Measurements from ENCODE around the gene RYR1.
A peak's percentile ranks its signal among the peaks of the same experiment; 100 is the strongest.
"Not testable (repeated sequence)": the region's sequence is repeated elsewhere in the genome, so short reads cannot be mapped to it uniquely, and the experiment has no call there.

RYR1 gene

DNA sequence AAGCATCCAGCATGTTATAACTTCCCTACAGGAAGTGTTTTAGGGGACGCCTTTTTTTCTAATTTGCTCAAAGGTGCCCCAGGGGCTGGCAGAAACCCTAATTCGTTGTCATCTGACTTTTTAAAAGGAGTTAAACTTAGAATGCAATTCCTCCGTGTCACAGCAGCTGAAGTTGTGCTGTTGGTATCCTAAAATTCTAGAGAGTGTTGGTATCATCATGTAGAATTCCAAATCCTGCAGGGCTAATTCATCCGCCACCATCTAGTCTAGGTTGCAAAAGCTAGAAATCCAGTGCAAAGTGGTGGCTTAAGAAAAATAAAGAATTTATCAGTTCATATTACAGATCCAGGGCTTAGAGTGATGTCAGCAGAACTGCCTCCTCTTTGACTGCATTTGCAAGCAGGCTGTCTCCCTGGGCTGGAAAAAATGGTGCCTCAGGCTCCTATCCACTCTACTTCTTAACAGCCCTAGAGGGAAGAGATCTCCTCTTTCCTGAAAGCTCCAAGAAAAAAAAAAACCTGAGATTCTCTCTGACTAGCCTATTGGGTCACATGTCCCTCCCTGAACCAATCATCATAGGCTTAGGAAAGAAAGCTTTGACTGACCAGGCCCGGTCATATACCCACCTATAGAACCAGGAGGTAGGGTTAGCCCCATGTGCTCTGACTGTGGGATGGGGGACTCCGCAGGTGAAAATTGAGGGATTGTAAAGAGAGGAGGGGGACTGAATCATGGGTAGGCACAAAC is 111.3 kb downstream of the RYR1 start:
- no peak for DNase-seq

GRCh38 chr19:38545596-38545995 is 112.1 kb downstream of the RYR1 start:
- DNase-seq = peak; percentile 2

DNA sequence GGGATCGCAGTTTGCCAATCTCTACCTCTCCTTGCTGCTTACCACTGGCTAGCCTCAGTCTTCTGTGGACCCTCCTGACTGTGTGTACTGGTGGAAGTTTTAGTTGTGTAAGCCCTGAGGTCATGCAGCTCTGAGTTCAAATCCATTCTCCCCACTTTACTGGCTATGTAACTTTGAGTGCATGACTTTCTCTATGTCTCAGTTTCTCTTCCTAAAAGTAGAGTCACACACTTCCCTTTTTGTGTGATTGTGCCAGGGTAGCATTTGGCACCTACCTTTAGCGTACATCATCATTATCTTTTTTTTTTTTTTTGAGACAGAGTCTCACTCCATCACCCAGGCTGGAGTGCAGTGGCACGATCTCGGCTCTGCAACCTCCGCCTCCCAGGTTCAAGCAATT is 113.9 kb downstream of the RYR1 start:
- no peak for DNase-seq

- DNase-seq = no peak
Measured at GRCh38 chr19:38549061-38549460, 115.6 kb downstream of the RYR1 start.

- DNase-seq = no peak
Measured at GRCh38 chr19:38549942-38550341, 116.5 kb downstream of the RYR1 start.

DNA sequence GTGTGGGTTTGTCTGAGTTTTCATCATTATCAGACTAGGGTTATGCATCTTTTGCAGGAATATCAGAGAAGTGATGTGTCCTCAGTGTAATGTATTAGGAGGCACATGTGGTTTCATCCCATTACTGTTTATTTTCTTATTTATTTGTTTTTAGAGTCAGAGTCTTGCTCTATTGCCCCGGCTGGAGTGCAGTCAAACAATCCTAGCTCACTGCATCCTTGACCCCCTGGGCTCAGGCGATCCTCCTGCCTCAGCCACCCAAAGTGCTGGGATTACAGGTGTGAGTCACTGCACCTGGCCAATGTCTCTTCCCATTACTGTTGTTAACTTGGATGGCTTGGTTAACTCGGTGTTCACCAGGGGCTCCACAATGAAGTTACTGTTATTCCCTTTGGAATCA is 116.9 kb downstream of the RYR1 start:
- no peak for DNase-seq

DNA sequence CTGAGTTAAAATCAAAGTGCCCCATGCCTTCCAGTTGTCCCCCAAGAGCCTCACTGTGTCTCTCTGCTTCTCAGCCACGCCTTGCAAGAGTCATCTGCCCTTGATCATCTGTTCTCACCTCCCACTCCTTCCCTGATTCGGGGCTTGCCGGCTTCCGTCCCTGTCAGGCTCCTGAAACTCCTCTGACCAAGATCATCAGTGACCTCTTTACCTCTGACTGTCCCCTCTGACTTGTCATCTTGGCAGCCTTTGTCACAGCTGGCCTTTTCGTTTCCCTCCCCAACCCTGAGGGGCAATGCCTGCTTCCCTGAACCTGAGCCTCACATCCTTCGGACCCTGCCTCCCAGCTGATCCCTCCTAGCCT is 117.9 kb downstream of the RYR1 start:
- DNase-seq = no peak

- DNase-seq = not testable (repeated sequence)
Measured at GRCh38 chr19:38553239-38553638, 119.7 kb downstream of the RYR1 start.

DNA sequence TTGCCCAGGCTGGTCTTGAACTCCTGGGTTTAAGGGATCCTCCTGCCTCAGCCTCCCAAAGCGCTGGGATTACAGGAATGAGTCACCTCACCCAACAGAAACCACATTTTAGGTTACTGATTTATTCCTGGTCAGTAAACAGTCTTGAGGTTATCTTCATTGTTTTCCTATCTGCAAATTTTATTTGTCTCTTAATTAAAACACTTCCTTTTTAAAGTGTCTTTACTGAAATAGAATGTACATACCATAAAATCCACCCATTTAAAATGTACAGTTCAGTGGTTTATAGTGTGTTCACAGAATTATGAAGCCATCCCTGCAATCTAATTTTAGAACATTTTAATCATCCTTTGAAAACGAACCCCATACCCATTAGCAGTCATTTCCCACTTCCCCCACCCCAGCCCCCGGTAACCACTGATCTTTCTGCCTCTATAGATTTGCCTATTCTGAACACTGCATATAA is 121.2 kb downstream of the RYR1 start:
- no peak for DNase-seq

- no peak for DNase-seq
Measured at GRCh38 chr19:38555200-38555599, 121.7 kb downstream of the RYR1 start.

GRCh38 chr19:38556521-38557174 is 123.2 kb downstream of the RYR1 start:
- no peak for DNase-seq

GRCh38 chr19:38557205-38557799 is 123.8 kb downstream of the RYR1 start:
- no peak for DNase-seq

DNA sequence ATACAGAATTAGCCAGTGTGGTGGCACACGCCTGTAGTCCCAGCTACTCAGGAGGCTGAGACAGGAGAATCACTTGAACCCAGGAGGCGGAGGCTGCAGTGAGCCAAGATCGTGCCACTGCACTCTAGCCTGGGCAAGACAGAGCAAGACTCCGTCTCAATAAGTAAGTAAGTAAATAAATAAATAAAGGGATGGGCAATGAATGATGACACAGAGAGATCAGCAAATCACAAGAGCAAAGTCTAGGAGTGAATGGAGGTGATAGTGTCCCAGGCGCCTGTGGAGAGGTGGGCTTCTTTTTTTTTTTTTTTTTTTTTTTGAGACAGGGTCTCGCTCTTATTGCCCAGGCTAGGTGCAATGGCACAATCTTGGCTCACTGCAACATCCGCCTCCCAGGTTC is 125.4 kb downstream of the RYR1 start:
- DNase-seq = not testable (repeated sequence)

DNA sequence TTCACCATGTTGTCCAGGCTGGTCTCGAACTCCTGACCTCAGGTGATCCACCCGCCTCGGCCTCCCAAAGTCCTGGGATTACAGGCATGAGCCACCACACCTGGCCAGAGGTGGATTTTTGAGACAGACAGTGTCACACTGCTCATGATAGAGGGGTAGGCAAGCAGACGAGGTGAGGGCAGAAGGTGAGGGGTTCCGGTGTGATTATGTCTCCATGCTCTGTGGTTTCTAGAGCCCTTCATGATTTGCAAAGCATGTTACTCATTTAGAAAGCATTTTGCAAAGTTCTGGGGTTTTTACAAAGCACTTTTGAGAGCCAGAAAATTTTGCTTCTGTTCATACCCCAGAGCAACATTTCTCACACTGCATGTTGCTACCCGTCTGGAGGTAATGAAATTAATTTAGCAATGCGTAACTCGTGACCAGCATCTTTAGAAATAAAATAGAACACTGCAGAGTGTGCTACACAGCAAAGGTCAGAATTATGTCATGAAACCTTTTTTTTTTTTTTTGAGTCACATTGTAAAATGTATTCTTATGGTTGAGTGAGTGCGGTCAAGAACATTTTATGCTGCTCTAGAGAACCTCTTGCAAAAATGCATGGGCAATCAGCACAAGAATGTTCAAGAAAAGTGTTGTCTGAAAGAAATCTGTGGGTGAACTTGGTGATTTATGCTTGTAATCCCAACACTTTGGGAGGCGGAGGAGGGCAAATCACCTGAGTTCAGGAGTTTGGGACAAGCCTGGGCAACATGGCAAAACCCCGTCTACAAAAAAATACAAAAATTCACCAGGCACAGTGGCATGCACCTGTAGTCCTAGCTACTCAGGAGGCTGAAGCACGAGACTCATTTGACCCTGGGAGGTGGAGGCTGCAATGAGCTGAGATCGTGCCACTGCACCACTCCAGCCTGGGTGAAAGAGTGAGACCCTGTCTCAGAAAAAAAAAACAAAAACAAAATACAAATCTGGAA is 126.2 kb downstream of the RYR1 start:
- DNase-seq = no peak

- no peak for DNase-seq
Measured at GRCh38 chr19:38561053-38561606, 127.6 kb downstream of the RYR1 start.

DNA sequence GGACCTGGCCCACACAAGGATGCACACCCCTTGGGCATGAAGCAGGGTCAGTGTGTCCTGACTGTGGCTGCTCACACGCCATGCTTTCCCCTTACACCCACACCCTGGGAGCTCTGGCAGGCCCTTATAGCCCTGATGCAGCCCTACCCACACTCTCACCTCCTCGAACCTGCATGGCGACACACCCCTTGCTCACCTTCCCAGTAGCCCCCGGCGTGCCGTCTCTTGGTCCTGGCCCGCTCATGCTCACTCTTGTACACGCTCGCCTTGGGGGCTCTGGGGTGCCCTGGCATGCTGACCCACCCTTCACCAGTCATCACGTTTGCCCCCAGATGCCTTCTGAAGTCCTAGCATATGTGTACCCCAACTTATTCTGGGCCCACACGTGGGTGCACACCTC is 128.2 kb downstream of the RYR1 start:
- DNase-seq = no peak

GRCh38 chr19:38562096-38562495 is 128.6 kb downstream of the RYR1 start:
- DNase-seq = no peak

- no peak for DNase-seq
Measured at GRCh38 chr19:38563475-38563874, 130.0 kb downstream of the RYR1 start.

DNA sequence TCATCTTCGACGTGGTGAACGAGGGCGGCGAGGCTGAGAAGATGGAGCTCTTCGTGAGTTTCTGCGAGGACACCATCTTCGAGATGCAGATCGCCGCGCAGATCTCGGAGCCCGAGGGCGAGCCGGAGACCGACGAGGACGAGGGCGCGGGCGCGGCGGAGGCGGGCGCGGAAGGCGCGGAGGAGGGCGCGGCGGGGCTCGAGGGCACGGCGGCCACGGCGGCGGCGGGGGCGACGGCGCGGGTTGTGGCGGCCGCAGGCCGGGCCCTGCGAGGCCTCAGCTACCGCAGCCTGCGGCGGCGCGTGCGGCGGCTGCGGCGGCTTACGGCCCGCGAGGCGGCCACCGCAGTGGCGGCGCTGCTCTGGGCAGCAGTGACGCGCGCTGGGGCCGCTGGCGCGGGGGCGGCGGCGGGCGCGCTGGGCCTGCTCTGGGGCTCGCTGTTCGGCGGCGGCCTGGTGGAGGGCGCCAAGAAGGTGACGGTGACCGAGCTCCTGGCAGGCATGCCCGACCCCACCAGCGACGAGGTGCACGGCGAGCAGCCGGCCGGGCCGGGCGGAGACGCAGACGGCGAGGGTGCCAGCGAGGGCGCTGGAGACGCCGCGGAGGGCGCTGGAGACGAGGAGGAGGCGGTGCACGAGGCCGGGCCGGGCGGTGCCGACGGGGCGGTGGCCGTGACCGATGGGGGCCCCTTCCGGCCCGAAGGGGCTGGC is 131.6 kb downstream of the RYR1 start:
- DNase-seq = no peak

- no peak for DNase-seq
Measured at GRCh38 chr19:38565691-38566105, 132.2 kb downstream of the RYR1 start.

- DNase-seq = no peak
Measured at GRCh38 chr19:38569368-38569983, 136.0 kb downstream of the RYR1 start.

- DNase-seq = no peak
Measured at GRCh38 chr19:38571682-38572081, 138.2 kb downstream of the RYR1 start.

Measured in fibroblast of upper back skin (primary cell).